Endodermal cell (in vitro differentiated cells): Measurements from ENCODE around the gene ATP2B3. TPM values are rescaled to one million over a fixed set of nuclear protein-coding genes. Genes with fewer than 3 reads are reported as not detected.

Experiments used
- DNase-seq: peaks from one replicate; pipeline ENCODE4 v3.0.0-alpha.2; 2017
- H3K27ac ChIP-seq: 2 replicates; pipeline ENCODE4 v1.5.1; 2013; ENCODE audit warnings: mild to moderate bottlenecking, low read depth, low read length, moderate library complexity
- H3K27me3 ChIP-seq: 2 replicates; pipeline ENCODE4 v1.6.1; 2013; ENCODE audit warnings: mild to moderate bottlenecking, low read length, moderate library complexity; ENCODE audit not compliant: insufficient read depth, control insufficient read depth, poor library complexity, severe bottlenecking
- H3K36me3 ChIP-seq: 2 replicates; pipeline ENCODE4 v1.7.0; 2013; ENCODE audit warnings: mild to moderate bottlenecking, low read length, moderate library complexity; ENCODE audit not compliant: control insufficient read depth, insufficient read depth
- H3K4me1 ChIP-seq: one replicate; pipeline ENCODE4 v1.7.0; 2013; ENCODE audit warnings: low read length; ENCODE audit not compliant: control insufficient read depth, insufficient read depth
- H3K4me3 ChIP-seq: 2 replicates; pipeline ENCODE4 v1.5.1; 2013; ENCODE audit warnings: mild to moderate bottlenecking, low read length, moderate library complexity
- H3K9ac ChIP-seq: 2 replicates; pipeline ENCODE4 v1.6.1; 2013; ENCODE audit warnings: mild to moderate bottlenecking, low read length, moderate library complexity; ENCODE audit not compliant: poor library complexity, severe bottlenecking; ENCODE audit errors: extremely low read depth
- H3K9me3 ChIP-seq: 2 replicates; pipeline ENCODE4 v1.6.1; 2013; ENCODE audit warnings: mild to moderate bottlenecking, low read length, moderate library complexity; ENCODE audit not compliant: control insufficient read depth
- H3K27ac Mint-ChIP-seq: 2 replicates; pipeline ENCODE4 v1.8.0; 2020; ENCODE audit warnings: mixed read lengths
- H3K27me3 Mint-ChIP-seq: 2 replicates; pipeline ENCODE4 v1.8.0; 2021; ENCODE audit warnings: mild to moderate bottlenecking, mixed read lengths; ENCODE audit not compliant: insufficient read depth
- H3K36me3 Mint-ChIP-seq: 2 replicates; pipeline ENCODE4 v1.8.0; 2020; ENCODE audit warnings: low read depth, mixed read lengths
- H3K4me1 Mint-ChIP-seq: 2 replicates; pipeline ENCODE4 v1.8.0; 2020; ENCODE audit warnings: mixed read lengths
- H3K4me3 Mint-ChIP-seq: 2 replicates; pipeline ENCODE4 v1.8.0; 2020; ENCODE audit warnings: mild to moderate bottlenecking, moderate library complexity, mixed read lengths
- H3K9me3 Mint-ChIP-seq: 2 replicates; pipeline ENCODE4 v1.8.0; 2020; ENCODE audit warnings: mild to moderate bottlenecking, mixed read lengths
- WGBS, 2 experiments: methylation state at CpG; one replicate each; pipeline versions ENCODE4 v1.1.5 to v1.1.7; 2013; ENCODE audit warnings: missing lambda C conversion rate in 2 of 2, mixed read lengths in 1 of 2; ENCODE audit not compliant: insufficient coverage in 1 of 2, insufficient read length in 1 of 2; 5-methylcytosine and 5-hydroxymethylcytosine counted together
- total RNA-seq, 2 donors: library from RNA; stranded (reverse); fragmentation: NEBNext Ultra II Directional in 1 of 2; extraction: Animal tissue kit (Norgen Biotek cat#: 25700) in 1 of 2; gene quantifications; 2 replicates in 1 of 2; 3 replicates in 1 of 2; pipeline ENCODE4 v1.2.1, GENCODE V29; 2021
- TF ChIP-seq, protein P1 (sequence below): fragments of 200-600 bp; sonication (generic); conservative IDR thresholded peaks from 2 replicates; pipeline ENCODE4 v1.5.0; 2021; ENCODE audit warnings: antibody characterized with exemption, mild to moderate bottlenecking

The ATP2B3 gene
- total RNA-seq, 2 donors from 2014 or later: not detected

DNA sequence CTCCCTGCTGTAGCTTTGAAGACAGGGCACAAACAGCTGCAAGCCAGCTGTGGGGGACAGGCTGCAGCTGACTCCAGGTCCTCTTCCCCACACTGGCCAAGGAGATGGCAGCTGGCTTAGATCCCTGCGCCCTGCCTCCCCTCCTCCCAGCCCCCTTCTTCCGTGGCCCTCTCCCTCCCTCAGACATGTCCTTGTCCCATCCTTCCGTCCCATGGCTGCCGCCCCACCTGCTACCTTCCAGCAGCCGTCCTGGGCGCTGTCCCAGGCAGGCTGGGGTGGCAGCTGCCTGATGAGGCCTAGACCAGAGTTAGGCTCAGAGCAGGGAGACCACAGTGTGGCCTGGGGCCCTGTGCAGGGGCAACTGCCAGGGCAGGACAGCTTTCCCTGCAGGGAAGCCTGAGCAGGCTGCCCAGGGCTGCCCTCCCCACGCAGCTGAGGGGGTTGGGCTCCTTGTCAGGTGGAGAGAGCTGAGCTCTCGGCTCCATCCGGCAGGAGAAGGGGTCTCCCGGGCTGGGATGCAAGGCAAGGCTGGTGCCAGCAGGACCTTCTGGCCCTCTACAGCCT, 26.0 kb upstream of the ATP2B3 start:
- Mint-ChIP-seq H3K4me3 (no peak overlapping the region), H3K9me3 (peaks cover 52% of the 10 kb centered on the region), H3K36me3 (no peaks in the 10 kb centered on the region), H3K27ac (no peak overlapping the region), H3K27me3 (peaks cover 1% of the 10 kb centered on the region), H3K4me1 (no peaks in the 10 kb centered on the region)
- TF ChIP-seq, protein P1, sequence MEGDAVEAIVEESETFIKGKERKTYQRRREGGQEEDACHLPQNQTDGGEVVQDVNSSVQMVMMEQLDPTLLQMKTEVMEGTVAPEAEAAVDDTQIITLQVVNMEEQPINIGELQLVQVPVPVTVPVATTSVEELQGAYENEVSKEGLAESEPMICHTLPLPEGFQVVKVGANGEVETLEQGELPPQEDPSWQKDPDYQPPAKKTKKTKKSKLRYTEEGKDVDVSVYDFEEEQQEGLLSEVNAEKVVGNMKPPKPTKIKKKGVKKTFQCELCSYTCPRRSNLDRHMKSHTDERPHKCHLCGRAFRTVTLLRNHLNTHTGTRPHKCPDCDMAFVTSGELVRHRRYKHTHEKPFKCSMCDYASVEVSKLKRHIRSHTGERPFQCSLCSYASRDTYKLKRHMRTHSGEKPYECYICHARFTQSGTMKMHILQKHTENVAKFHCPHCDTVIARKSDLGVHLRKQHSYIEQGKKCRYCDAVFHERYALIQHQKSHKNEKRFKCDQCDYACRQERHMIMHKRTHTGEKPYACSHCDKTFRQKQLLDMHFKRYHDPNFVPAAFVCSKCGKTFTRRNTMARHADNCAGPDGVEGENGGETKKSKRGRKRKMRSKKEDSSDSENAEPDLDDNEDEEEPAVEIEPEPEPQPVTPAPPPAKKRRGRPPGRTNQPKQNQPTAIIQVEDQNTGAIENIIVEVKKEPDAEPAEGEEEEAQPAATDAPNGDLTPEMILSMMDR: no peak
- Histone ChIP-seq H3K36me3 (no peaks in the 10 kb centered on the region), H3K27me3 (no peaks in the 10 kb centered on the region), H3K4me1 (no peaks in the 10 kb centered on the region), H3K9me3 (no peaks in the 10 kb centered on the region), H3K27ac (no peak overlapping the region), H3K4me3 (no peak overlapping the region), H3K9ac (no peak overlapping the region)
- DNase-seq: peak; percentile 56
- WGBS, 2 experiments: 73 to 100% methylated on average over 1 to 10 of the region's 10 CpGs

DNA sequence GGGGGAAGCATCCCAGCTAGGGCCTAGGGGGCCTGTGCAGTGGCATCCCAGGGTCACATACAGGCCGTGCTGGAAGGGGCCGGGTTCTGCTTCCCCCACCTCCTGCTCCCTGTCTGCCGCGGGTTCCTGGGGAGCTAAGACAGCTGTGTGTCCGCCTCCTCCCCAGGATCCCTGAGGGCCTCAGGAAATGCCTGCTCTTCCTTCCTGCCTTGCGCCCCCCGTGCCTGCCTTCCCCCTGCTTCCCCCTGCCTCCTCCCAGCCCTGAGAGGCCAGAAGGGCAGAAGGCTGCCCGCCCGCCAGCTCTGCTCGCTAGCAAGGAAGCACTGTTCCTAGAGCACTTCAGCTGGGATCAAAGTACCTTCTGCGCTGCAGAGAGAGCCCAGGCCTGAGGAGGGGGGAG, 25.5 kb upstream of the ATP2B3 start:
- 37 to 70% methylated on average over 2 to 11 of the region's 11 CpGs for WGBS, 2 experiments
- no peaks in the 10 kb centered on the region for H3K36me3 ChIP-seq
- no peak overlapping the region for H3K4me3 ChIP-seq

DNA sequence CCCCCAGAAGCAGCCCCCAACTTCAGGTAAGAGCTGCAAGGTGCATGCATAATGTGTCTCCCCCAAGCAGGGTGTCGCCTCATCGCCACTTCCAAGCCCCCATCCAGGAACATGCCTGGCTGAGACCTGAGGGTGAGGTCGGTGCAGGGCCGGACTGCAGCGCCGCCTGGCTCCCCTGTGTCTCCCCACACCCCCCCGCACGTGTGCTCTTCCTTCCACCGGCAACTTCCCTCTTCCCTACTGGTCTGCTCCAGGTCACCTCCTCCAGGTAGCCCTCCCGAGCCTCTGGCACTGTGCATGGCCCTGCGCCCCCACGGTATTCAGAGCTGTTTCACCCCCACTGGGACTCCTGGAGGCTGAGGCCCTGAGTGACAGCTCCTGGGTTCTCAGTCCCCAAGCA, 24.9 kb upstream of the ATP2B3 start:
- Mint-ChIP-seq H3K36me3 (no peaks in the 10 kb centered on the region), H3K9me3 (peaks cover 44% of the 10 kb centered on the region), H3K27me3 (no peaks in the 10 kb centered on the region), H3K4me3 (no peak overlapping the region), H3K27ac (no peak overlapping the region), H3K4me1 (no peaks in the 10 kb centered on the region)
- Histone ChIP-seq H3K9ac (no peak overlapping the region), H3K4me1 (no peaks in the 10 kb centered on the region), H3K27me3 (no peaks in the 10 kb centered on the region), H3K36me3 (no peaks in the 10 kb centered on the region), H3K27ac (no peak overlapping the region), H3K9me3 (no peaks in the 10 kb centered on the region), H3K4me3 (no peak overlapping the region)
- DNase-seq: no peak
- WGBS, 2 experiments: 93% methylated on average over 11 of the region's 12 CpGs; no CpG with 5 or more reads in 1 of the 2 experiments
- TF ChIP-seq, protein P1: no peak

More for the DNA sequence above, 25.5 kb upstream of the ATP2B3 start:
- no peak overlapping the region for H3K27ac Mint-ChIP-seq
- no peaks in the 10 kb centered on the region for H3K27me3 Mint-ChIP-seq
- H3K9me3 Mint-ChIP-seq: peaks cover 48% of the 10 kb centered on the region
- H3K4me3 Mint-ChIP-seq: no peak overlapping the region
- TF ChIP-seq, protein P1: no peak
- H3K27ac ChIP-seq: no peak overlapping the region
- H3K4me1 Mint-ChIP-seq: no peaks in the 10 kb centered on the region
- H3K36me3 Mint-ChIP-seq: no peaks in the 10 kb centered on the region
- H3K9ac ChIP-seq: no peak overlapping the region
- H3K27me3 ChIP-seq: no peaks in the 10 kb centered on the region
- no peaks in the 10 kb centered on the region for H3K9me3 ChIP-seq
- DNase-seq: no peak
- H3K4me1 ChIP-seq: no peaks in the 10 kb centered on the region
